HCT116 (cell line): ENCODE results near the gene RBMS1. TPM values are rescaled to one million over a fixed set of nuclear protein-coding genes. Genes with fewer than 3 reads are reported as not detected.

ENCODE experiments used
- ATAC-seq: fragments of 200-7000 bp; cut with Tn5 transposase; 2 replicates; pipeline ENCODE4 v1.9.1; 2020; ENCODE audit warnings: mild to moderate bottlenecking, moderate library complexity
- BruUV-seq: library from RNA; stranded (reverse); fragments of 400-500 nt; replicated peaks from 2 replicates; lab custom pipeline; 2021; lab: Mats Ljungman, UMichigan
- CTCF ChIA-PET: fragments of 300-600 bp; sonication (Branson Sonifier 250); formaldehyde crosslinking; loops from one replicate; lab custom pipeline; 2021; ENCODE audit warnings: antibody characterized with exemption; lab: Charles Lee
- POLR2A ChIA-PET: fragments of 300-600, 350-600 bp; sonication (Branson Sonifier 250); formaldehyde crosslinking; loops from one replicate; lab custom pipeline; 2021; ENCODE audit warnings: antibody characterized with exemption; lab: Charles Lee
- RAD21 ChIA-PET, 2 experiments: fragments of 300-600 bp; sonication (Branson Sonifier 250); formaldehyde crosslinking; loops; one replicate each; lab custom pipeline; 2023; ENCODE audit warnings: low total read pairs in 2 of 2; ENCODE audit not compliant: uncharacterized antibody in 2 of 2, unreplicated experiment in 2 of 2, low non-redundant PET in 1 of 2; lab: Charles Lee
- DNase-seq: peaks from one replicate; pipeline ENCODE4 v3.0.0-alpha.2; 2010; ENCODE audit warnings: low read depth, low spot score
- H2AFZ ChIP-seq: fragments of 200-600 bp; shearing (Covaris generic), sonication (generic); 2 replicates; pipeline ENCODE4 v1.6.1; 2017; ENCODE audit warnings: low read depth, mixed run types, mixed read lengths, antibody characterized with exemption, low read length; ENCODE audit not compliant: poor library complexity, severe bottlenecking
- H3K27ac ChIP-seq: 2 replicates; pipeline ENCODE4 v1.5.1; 2012; ENCODE audit warnings: low read depth, low read length
- H3K27me3 ChIP-seq: fragments of 200-600 bp; sonication (generic); 2 replicates; pipeline ENCODE4 v1.6.1; 2016; ENCODE audit warnings: mixed run types, low read length, mixed read lengths; ENCODE audit not compliant: insufficient read depth
- H3K36me3 ChIP-seq, 2 experiments: fragments of 200-500 bp in 1 of 2; fragments of 200-600 bp in 1 of 2; sonication (Bioruptor generic) in 1 of 2; sonication (generic) in 1 of 2; 2 replicates each; pipeline versions ENCODE4 v1.5.1 to v1.6.1; 2014 to 2016; ENCODE audit warnings: low read length in 2 of 2, inconsistent platforms in 1 of 2, mixed read lengths in 1 of 2, mixed run types in 1 of 2; ENCODE audit not compliant: insufficient read depth in 2 of 2, control insufficient read depth in 1 of 2
- H3K4me1 ChIP-seq, 2 experiments: fragments of 200-600 bp in 1 of 2; sonication (generic) in 1 of 2; 2 replicates each; pipeline versions ENCODE4 v1.5.1 to v1.6.1; 2012 to 2017; ENCODE audit warnings: low read length in 2 of 2, inconsistent platforms in 1 of 2, mild to moderate bottlenecking in 1 of 2, mixed read lengths in 1 of 2, mixed run types in 1 of 2, moderate library complexity in 1 of 2; ENCODE audit not compliant: insufficient read depth in 2 of 2, control insufficient read depth in 1 of 2
- H3K4me2 ChIP-seq: fragments of 200-600 bp; sonication (generic); 2 replicates; pipeline ENCODE4 v1.6.1; 2017; ENCODE audit warnings: mixed run types, low read length, mixed read lengths
- H3K4me3 ChIP-seq, 2 experiments: fragments of 200-600 bp in 1 of 2; sonication (generic) in 1 of 2; replicated peaks in 1 of 2; 2 replicates each; pipeline ENCODE4 v1.5.1; 2011 to 2016; ENCODE audit warnings: low read length in 2 of 2, control low read depth in 1 of 2, low read depth in 1 of 2, mild to moderate bottlenecking in 1 of 2, mixed read lengths in 1 of 2, mixed run types in 1 of 2
- H3K79me2 ChIP-seq: fragments of 200-600 bp; sonication (generic); 2 replicates; pipeline ENCODE4 v1.6.1; 2017; ENCODE audit warnings: mild to moderate bottlenecking, mixed run types, low read length, moderate library complexity, mixed read lengths; ENCODE audit not compliant: insufficient read depth
- H3K9ac ChIP-seq: fragments of 200-600 bp; sonication (generic); 2 replicates; pipeline ENCODE4 v1.6.1; 2016; ENCODE audit warnings: low read length, mixed read lengths
- H3K9me2 ChIP-seq: fragments of 200-600 bp; sonication (generic), shearing (Covaris generic); 2 replicates; pipeline ENCODE4 v1.6.1; 2017; ENCODE audit warnings: mixed run types, mild to moderate bottlenecking, moderate library complexity; ENCODE audit not compliant: insufficient read depth
- H3K9me3 ChIP-seq, 2 experiments: fragments of 200-500 bp in 1 of 2; fragments of 200-600 bp in 1 of 2; sonication (Bioruptor generic) in 1 of 2; sonication (generic) in 1 of 2; 2 replicates each; pipeline ENCODE4 v1.6.1; 2014 to 2017; ENCODE audit warnings: low read length in 2 of 2, mixed read lengths in 2 of 2, inconsistent platforms in 1 of 2, low read depth in 1 of 2, mild to moderate bottlenecking in 1 of 2, mixed run types in 1 of 2, moderate library complexity in 1 of 2; ENCODE audit not compliant: control insufficient read depth in 1 of 2, insufficient read depth in 1 of 2
- H4K20me1 ChIP-seq: fragments of 200-600 bp; sonication (generic), shearing (Covaris generic); 2 replicates; pipeline ENCODE4 v1.6.1; 2017; ENCODE audit warnings: mixed run types, mild to moderate bottlenecking, moderate library complexity; ENCODE audit not compliant: insufficient read depth
- CBX3 ChIP-seq: IDR thresholded peaks from 2 replicates; pipeline ENCODE4 v1.6.1; 2012; ENCODE audit warnings: low read depth
- ELF1 ChIP-seq: IDR thresholded peaks from 2 replicates; pipeline ENCODE4 v1.6.1; 2012; ENCODE audit warnings: low read depth, borderline replicate concordance
- EZH2 ChIP-seq: fragments of 200-600 bp; sonication (generic); IDR thresholded peaks from 2 replicates; pipeline ENCODE4 v1.6.1; 2017; ENCODE audit warnings: antibody characterized with exemption, mixed run types
- EZH2phosphoT487 ChIP-seq: fragments of 200-600 bp; IDR thresholded peaks from 2 replicates; pipeline ENCODE4 v1.6.1; 2018; ENCODE audit warnings: antibody characterized with exemption, borderline replicate concordance
- SP1 ChIP-seq: IDR thresholded peaks from 2 replicates; pipeline ENCODE4 v1.6.1; 2012; ENCODE audit warnings: low read depth
- ZFX ChIP-seq: fragments of 450-650 bp; IDR thresholded peaks from 2 replicates; pipeline ENCODE4 v1.6.1; 2017
- intact Hi-C: fragments of 100-400 bp; cut with micrococcal nuclease; formaldehyde crosslinking; loops from 2 replicates; pipeline ENCODE4 v1.10.0; 2022
- total RNA-seq: library from RNA; stranded (reverse); gene quantifications from one replicate; pipeline ENCODE4 v1.2.1, GENCODE V29; 2021; ENCODE audit not compliant: unreplicated experiment
- TF ChIP-seq, protein P1 (sequence below): IDR thresholded peaks from 2 replicates; pipeline ENCODE4 v1.6.1; 2011; ENCODE audit warnings: mild to moderate bottlenecking, low read length, moderate library complexity; ENCODE audit not compliant: insufficient replicate concordance; ENCODE audit errors: extremely low read depth

RBMS1 gene
- total RNA-seq, 1 experiment from 2014 or later: 17.6 TPM

DNA sequence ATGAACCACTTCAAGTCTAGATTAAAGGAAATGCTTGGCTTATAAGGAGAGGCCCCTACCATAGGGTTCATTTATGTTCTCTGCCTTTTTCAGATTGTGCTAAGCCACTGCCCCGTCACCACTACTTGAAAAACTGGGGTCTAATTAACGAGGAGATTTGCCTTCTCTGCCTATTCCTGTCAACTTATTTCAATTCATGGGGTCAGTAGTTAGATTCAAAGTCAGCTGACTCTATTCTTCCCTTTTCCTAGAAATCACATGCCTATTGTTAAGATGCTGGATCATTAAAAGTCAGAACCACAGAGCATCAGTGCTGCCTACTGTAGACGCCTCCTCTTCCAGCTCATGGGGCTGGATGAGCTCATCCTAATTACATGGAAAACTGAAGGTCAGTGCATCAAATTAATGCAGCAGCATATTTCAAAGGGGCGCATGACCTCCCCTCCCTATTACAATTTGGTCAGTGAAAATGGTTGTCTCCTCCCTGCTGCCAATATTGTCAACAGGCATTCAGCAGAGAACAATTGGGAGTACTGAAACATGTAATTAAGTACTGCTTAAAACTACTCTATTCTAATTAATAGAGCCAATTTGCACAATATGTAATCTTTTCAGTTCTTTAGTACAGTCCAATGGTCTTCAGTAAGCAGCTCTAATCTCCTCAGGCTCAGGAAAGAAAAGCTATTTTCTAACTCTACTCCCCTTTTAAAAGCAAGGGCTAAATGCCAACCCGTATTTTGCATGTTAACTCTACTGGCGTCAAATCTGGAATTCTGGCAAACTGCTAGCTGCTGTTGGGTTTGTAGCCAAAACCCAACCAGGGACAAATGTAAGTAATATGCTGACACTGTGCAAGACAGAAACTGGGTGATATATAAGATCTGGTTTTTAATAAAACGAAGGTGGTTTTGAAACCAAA is 176.2 kb downstream of the RBMS1 start:
- DNase-seq (no peak), ATAC-seq (no peak)
- no peaks in the 10 kb centered on the region for H3K27me3 ChIP-seq
- no peak overlapping the region for H2AFZ ChIP-seq
- TF ChIP-seq EZH2: no peak
- TF ChIP-seq EZH2phosphoT487: no peak
- no peak for TF ChIP-seq ZFX
- TF ChIP-seq ELF1: no peak
- TF ChIP-seq CBX3: no peak
- no peak for TF ChIP-seq SP1
- TF ChIP-seq, protein P1, sequence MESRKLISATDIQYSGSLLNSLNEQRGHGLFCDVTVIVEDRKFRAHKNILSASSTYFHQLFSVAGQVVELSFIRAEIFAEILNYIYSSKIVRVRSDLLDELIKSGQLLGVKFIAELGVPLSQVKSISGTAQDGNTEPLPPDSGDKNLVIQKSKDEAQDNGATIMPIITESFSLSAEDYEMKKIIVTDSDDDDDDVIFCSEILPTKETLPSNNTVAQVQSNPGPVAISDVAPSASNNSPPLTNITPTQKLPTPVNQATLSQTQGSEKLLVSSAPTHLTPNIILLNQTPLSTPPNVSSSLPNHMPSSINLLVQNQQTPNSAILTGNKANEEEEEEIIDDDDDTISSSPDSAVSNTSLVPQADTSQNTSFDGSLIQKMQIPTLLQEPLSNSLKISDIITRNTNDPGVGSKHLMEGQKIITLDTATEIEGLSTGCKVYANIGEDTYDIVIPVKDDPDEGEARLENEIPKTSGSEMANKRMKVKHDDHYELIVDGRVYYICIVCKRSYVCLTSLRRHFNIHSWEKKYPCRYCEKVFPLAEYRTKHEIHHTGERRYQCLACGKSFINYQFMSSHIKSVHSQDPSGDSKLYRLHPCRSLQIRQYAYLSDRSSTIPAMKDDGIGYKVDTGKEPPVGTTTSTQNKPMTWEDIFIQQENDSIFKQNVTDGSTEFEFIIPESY: no peak
- H3K4me1 ChIP-seq: no peaks in the 10 kb centered on the region
- no peaks in the 10 kb centered on the region for H4K20me1 ChIP-seq
- ChIA-PET RAD21 (no interaction called here), POLR2A (no interaction called here), CTCF (interaction anchor here (0.7 kb wide), 1 partner anchor 8 kb away, joined by 3 read pairs; no protein-coding TSS in a partner anchor)
- no peak overlapping the region for H3K4me3 ChIP-seq
- H3K9me2 ChIP-seq: no peaks in the 10 kb centered on the region
- no peaks in the 10 kb centered on the region for H3K79me2 ChIP-seq
- H3K36me3 ChIP-seq: no peaks in the 10 kb centered on the region
- no peaks in the 10 kb centered on the region for H3K9me3 ChIP-seq
- BruUV-seq: no TSS peak
- H3K9ac ChIP-seq: no peak overlapping the region
- H3K4me2 ChIP-seq: no peak overlapping the region
- intact Hi-C loops: no loop called here
- H3K27ac ChIP-seq: no peak overlapping the region
